Dermis microvascular lymphatic vessel endothelial cell (primary cell): ENCODE measurements around the gene C21orf91. TPM values are rescaled to one million over a fixed set of nuclear protein-coding genes. Genes with fewer than 3 reads are reported as not detected.
"Not testable (repeated sequence)": the region's sequence is repeated elsewhere in the genome, so short reads cannot be mapped to it uniquely, and the experiment has no call there.

ENCODE experiments used
- DNase-seq, 2 donors: peaks; one replicate each; pipeline versions ENCODE4 v3.0.0 to v3.0.0-alpha.2; 2010; ENCODE audit warnings: low read depth in 2 of 2
- total RNA-seq: library from RNA; depleted of rRNA; stranded (reverse); fragments of >200 nt; gene quantifications from 2 replicates; pipeline ENCODE4 v1.2.1, GENCODE V29; 2014

Gene C21orf91
- total RNA-seq, 1 donor from 2014 or later: 5.9 TPM

DNA sequence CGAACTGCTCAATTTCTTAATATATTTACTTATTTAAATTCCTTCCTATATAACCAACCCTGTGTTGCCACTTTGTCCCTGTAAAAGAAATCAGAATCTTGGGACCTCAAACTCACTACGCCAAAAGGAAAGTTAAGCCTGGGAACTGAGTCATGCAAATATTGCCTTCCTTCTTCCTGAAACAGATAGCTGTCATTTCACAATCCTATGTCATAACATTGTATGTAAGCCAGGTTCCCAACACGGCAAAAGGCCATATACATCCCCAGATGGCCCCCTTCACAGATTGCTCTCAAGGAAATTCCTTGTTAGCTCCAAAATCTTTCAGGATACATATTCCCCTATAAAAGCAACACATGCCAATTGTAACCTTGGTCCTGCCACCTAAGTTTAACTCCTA is 39.7 kb downstream of the C21orf91 start:
- DNase-seq: no peak

DNA sequence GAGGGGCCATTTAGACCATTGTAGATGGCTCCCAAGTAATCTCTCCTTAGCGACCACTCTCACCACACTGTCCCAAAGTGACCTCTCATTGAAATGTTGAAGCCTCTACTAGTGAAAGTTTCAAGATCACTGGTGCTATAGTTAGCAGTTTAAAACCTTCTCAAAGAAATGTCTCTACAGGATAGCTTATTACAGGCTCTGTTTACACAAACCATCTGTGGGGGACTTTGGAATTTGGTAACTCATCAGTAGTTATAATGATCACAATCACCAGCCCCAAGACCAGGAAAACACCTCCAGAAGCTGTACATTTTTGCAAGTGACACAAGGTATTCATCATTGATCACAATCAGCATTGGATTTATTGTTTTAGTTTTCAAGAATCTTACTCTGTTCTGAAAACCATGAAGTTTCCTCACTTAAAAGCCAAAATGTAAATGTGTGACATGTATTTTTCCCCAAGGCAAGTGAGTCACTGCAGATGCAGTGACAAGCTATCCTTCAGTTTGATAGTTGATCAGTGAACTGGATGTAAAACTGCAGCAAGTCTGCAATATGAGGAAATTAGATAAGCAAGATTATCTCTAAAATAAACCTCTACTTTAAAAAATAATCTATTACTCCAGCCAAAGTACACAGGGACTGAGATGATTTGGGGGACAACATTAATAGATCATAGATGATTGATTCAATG is 41.9 kb downstream of the C21orf91 start:
- no peak for DNase-seq

DNA sequence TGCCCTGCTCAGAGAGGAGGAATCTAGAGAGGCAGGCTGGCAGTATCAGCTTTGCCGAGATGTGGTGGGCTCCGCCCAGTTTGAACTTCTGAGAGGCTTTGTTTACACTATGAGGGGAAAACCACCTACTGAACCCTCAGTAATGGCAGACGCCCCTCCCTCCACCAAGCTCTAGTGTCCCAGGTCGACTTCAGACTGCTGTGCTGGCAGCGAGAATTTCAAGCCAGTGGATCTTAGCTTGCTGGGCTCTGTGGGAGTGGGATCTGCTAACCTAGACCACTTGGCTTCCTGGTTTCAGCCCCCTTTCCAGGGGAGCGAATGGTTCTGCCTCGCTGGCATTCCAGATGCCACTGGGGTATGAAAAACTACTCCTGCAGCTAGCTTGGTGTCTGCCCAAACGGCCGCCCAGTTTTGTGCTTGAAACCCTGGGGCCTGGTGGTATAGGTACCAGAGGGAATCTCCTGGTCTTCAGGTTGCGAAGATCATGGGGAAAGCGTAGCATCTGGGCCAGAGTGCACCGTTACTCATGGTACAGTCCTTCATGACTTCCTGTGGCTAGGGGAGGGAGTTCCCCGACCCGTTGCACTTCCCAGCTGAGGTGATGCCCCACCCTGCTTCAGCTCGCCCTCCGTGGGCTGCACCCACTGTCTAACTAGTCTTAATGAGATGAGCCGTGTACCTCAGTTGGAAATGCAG is 43.6 kb downstream of the C21orf91 start:
- DNase-seq: no peak

DNA sequence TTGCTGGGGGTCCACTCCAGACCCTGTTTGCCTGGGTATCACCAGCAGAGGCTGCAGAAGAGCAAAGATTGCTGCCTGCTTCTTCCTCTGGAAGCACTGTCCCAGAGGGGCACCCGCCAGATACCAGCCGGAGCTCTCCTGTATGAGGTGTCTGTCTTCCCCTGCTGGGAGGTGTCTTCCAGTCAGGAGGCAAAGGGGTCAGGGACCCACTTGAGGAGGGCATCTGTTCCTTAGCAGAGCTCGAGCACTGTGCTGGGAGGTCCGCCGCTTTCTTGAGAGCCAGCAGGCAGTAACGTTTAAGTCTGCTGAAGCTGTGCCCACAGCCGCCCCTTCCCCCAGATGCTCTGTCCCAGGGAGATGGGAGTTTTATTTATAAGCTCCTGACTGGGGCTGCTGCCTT is 44.1 kb downstream of the C21orf91 start:
- DNase-seq: not testable (repeated sequence)

DNA sequence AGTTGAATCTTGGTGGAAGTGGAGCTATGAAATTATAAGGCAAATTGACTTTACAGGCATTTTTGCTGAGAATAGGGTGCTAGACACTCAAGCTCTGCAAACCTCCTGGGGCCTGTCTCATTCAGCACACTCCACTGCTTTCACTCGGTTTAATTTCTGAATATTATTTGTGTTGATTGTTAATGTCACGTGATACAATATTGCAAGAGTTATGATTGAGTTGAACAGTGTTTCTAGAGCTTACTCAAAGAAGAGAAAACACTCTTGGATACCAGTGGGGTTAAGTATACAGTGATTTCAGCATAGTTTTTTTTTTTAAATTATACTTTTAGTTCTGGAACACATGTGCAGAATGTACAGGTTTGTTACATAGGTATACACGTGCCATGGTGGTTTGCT is 49.7 kb downstream of the C21orf91 start:
- DNase-seq: no peak

DNA sequence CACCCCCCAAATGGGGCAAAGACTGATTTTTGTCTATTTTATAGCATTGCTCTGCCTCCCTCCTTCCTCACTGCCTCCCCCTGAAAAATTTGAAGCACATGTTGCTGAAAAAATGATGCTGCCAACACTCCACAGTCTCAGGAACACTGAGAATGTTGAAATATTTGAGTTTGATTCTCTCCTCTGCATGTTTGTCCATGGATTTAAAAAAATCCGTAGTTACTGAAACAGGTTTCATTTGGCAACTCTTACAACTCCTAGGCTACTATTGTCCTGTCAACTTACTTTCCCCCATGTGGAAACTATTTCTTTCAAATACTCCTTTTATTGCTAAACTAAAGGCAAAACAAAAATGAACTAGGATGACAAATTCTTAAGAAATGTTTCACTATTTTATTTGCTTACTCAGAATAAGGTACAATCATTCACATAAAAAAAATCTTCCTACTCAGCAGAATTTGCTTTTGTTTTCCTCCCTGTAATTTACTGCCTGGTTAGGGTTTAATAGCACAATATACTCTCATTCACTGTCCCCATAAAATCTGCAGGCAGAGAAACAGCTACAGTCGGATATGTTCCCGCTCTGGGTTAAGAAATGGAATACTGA is 50.2 kb downstream of the C21orf91 start:
- no peak for DNase-seq

DNA sequence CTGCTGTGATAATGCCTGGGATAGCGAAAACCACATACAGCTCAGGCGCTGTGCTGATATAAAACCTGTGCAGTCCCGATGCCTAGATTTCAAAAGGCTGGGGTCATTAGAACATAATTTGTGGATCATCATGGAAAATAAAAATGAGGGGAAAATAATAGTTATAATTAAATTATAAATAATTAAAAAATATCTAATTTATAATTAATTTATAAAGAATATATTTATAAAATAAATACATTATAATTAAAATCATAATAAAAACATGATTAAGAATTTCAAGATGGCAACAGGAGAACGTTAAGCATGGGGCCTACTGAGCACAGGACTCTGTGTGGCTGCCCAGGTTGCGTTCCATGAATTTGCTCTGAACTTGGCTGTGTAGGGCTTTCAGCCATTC is 53.9 kb downstream of the C21orf91 start:
- DNase-seq: no peak

DNA sequence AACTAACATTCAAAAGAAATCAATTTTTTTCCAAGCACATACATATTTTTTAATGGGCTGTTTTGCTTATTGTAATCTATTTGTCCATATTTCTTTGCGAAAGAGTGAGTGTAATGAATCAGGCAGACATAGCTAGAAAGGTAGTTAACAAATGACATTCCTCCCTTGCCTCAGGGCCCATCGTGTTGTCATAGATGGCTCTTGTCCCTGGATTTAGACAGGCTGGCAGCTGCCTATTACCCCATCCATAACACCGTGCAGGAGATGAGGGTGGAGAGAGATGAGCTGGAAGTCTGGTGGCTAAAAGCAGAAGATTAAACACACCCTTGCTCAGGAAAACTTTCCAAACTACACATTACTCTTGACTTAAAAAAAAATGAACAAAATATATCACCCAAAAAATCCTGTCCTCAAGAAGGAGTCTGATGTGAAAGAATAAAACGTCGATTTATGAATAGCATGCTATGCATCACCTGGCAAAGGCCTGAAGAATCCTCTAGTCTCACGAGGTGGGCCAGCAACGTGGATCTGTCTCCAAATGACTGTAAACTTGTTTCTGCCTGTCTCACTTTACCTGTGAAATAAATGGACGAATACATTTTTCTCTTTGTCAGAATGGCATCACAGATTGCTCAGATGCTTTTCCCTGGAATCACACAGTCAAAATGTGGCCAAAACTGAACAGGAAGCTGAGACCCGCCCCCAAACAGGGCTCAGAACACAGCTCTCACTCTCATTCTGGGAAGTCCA is 55.7 kb downstream of the C21orf91 start:
- no peak for DNase-seq

DNA sequence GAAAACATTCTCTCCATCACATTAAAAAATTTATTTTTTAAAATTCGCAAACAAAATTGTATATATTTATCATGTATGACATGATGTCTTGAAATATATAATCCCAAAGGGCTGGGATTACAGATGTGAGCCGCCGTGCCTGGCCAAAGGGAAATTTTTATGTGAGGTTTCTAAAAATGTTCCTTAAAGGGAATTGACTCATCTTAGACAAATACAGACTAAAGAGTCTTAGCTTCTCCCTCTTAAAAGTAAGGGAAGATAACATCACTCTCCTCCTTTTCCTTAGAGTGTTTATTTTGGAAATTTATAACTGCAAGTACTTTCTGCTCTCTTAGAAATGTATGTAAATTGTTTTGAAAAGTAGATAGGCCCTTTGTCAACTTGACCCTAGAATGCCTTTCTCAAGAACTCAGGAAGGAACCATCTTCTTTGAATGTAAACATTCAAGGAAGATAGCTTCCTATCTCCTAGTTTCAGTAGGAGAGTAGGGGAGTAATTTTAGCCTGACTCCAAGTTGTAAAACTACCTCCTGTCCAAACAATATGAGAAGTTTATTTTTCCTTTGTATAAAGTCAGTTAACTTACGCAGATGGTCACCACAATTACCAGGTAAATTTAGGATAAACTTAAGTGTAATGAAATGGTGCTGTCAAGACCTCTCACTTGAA is 59.5 kb downstream of the C21orf91 start:
- DNase-seq: peak in 1 of 2 donors; percentile 3

DNA sequence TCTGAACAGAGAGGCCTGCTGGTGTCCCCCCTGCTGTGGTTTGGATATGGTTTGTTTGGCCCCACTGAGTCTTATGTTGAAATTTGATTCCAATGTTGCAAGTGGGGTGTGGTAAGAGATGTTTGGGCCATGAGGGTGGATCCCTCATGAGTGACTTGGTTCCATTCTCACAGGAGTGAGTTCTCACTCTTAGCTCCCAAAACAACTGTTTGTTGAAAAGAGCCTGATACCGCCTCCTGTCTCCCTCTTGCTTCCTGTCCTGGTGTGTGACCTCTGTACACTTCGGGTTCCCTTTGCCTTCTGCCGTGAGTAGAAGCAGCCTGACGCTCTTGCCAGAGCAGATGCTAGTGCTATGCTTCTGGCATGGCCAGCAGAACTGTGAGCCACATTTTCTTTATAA is 60.5 kb downstream of the C21orf91 start:
- peak in 1 of 2 donors; percentile 35 for DNase-seq

DNA sequence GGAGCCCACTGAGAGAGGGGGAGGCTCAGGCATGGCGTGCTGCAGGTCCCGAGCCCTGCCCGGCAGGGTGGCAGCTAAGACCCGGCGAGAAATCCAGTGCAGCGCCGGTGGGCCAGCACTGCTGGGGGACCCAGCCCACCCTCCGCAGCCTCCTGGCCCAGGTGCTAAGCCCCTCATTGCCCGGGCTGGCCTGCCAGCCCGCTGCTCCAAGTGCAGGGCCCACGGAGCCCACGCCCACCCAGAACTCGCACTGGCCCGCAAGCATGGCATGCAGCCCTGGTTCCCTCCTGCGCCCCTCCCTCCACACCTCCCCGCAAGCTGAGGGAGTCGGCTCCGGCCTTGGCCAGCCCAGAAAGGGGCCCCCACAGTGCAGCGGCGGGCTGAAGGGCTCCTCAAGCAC is 61.5 kb downstream of the C21orf91 start:
- DNase-seq: no peak

DNA sequence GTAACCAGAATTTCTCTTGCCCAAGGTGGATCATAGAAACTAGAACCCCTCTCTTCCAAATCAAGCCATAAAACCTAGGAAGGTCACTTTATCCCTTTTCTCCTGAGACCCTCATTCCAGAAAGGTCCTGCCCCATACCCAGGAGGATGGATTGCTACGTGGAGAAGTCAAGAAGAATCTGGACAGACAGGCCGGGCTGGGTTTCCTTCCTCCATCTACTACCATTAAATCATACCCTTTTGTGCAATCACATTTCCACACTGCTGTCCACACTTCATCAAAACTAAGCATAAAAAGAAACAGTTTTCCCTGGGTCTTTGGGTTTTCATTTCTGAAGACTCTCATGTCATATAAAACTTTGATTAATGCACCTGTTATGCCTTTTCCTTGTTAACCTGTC is 65.4 kb downstream of the C21orf91 start:
- no peak for DNase-seq

DNA sequence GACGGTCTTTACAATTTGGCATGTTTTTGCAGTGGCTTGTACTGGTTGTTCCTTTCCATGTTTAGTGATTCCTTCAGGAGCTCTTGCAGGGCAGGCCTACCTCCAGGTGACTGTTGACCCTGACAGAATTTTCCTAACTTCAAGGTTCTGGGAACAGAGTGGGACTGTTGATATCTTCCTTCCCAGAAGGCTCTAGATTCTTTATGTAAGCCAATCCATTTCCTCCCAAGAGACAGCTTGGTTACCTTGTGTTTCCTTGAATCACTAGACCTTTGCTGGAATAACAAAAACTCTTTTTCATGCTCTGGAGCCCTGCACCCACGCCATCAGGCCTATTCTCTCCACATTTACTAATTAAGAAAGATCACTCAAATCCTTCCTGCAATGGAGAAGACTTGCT is 67.0 kb downstream of the C21orf91 start:
- DNase-seq: peak in 1 of 2 donors; percentile 35

DNA sequence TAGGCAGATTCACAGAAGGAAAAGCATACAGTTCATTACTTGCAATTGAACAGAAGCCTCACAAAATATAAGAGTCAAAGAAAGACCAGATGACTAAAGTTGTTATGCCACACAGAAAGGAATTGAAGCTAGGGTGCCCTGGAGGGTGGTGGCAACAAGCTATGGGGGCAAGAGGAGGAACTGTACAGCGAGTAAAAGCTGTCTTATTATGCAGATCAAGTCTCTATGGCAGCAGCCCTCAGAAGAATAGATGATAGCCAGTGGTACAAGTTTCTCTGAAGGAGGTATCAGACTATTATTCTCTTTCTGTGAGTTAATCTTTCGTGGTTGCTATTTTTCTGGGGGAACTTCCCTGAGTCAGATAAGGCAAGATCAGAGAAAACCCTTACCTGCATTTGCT is 72.2 kb downstream of the C21orf91 start:
- DNase-seq: no peak

DNA sequence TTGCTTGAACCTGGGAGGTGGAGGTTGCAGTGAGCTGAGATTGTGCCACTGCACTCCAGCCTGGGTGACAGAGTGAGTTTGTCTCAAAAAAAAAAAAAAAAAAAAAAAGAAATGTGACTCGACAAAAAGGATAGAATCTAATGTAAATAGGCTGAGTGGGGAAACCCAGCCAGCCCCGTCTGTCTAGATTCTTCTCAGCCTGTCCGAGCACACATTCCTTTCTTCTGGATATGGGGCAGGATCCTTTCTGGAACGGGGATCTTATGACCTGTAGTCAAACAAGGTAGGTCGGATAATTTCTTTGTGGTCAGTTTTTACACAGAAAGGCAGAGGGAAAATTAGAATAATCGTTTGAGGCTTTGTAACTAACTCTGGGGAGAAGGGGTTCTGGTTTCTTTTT is 74.1 kb downstream of the C21orf91 start:
- no peak for DNase-seq

DNA sequence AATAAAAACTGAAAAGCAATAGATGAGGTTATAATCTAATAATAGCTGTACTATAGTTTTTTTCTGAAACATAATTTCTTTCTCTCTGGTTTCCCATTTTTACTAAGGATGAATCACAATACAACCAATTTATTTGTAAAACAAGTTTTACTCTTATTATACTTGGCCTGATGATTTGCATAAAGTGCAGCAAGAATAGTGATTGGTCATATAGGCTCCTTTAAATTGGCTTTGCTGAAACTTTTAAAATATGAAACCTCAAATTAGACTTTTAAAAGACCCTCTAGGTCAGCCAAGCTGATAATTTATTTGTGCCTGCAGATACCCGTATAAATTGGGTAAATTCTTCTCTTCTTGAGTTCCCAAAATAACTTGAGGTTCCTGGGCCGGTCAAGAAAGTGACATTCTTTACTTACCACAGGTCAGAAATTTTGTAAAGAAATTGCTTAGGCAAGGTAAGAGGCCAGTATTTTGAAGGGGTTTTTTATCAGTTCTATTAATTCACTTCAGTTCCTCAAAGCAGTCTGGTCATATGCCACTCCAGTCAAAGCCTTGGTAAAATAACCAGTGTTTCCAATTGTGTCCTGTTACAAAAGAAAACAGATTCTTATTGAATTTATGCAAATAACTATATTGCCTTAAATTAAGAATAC is 76.1 kb downstream of the C21orf91 start:
- DNase-seq: no peak

DNA sequence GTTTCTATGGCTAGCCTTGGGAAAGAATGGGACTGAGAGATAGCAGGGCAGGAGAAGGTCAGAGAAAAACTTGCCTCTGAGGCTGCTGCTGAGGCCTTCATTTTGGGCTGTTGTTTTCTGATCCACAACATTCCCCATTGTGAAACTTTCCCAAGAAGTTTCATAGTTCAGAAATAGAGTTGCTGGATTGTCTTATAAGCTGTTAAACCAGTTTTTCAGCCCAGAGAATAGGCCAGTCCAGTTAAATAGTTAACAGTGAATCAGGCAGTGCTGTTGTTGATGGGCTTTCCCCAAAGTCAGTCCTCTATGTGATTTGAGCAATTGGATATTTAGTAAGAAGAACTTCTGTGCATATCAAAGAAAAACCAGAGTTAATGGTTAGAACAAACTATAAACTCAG is 77.0 kb downstream of the C21orf91 start:
- no peak for DNase-seq
